GM12891 (cell line): ENCODE measurements around the gene TMEM218.

Source experiments
- DNase-seq: peaks from one replicate; pipeline ENCODE4 v3.0.0; 2011; ENCODE audit warnings: low spot score; ENCODE audit not compliant: insufficient read length
- FAIRE-seq: peaks from 2 replicates; lab custom pipeline; 2011; peaks lifted over from hg19 to GRCh38; lab: Jason Lieb, UNC
- PAX5 ChIP-seq: IDR thresholded peaks from 2 replicates; pipeline ENCODE4 v1.6.1; 2011; ENCODE audit warnings: low read length, moderate library complexity, mild to moderate bottlenecking; ENCODE audit not compliant: insufficient read depth, severe bottlenecking
- POLR2A ChIP-seq: IDR thresholded peaks from 2 replicates; pipeline ENCODE4 v1.6.1; 2011; ENCODE audit warnings: low read depth, low read length, control low read depth
- POLR2AphosphoS5 ChIP-seq: IDR thresholded peaks from 2 replicates; pipeline ENCODE4 v1.6.1; 2011; ENCODE audit warnings: low read depth, low read length, control low read depth
- POU2F2 ChIP-seq: IDR thresholded peaks from 2 replicates; pipeline ENCODE4 v1.6.1; 2011; ENCODE audit warnings: low read depth, mild to moderate bottlenecking, control low read depth, low read length, moderate library complexity
- SPI1 ChIP-seq: IDR thresholded peaks from 2 replicates; pipeline ENCODE4 v1.6.1; 2011; ENCODE audit warnings: low read depth, low read length, control low read depth
- TAF1 ChIP-seq: IDR thresholded peaks from 2 replicates; pipeline ENCODE4 v1.6.1; 2011; ENCODE audit warnings: low read depth, low read length, control low read depth

The TMEM218 gene

GRCh38 chr11:125072961-125073590 lies 38.4 kb downstream of the TMEM218 start:
- FAIRE-seq (no peak), DNase-seq (no peak)
- no peak for TF ChIP-seq SPI1
- no peak for TF ChIP-seq POLR2A
- TF ChIP-seq TAF1: no peak
- no peak for TF ChIP-seq POU2F2
- no peak for TF ChIP-seq PAX5
- no peak for TF ChIP-seq POLR2AphosphoS5

DNA sequence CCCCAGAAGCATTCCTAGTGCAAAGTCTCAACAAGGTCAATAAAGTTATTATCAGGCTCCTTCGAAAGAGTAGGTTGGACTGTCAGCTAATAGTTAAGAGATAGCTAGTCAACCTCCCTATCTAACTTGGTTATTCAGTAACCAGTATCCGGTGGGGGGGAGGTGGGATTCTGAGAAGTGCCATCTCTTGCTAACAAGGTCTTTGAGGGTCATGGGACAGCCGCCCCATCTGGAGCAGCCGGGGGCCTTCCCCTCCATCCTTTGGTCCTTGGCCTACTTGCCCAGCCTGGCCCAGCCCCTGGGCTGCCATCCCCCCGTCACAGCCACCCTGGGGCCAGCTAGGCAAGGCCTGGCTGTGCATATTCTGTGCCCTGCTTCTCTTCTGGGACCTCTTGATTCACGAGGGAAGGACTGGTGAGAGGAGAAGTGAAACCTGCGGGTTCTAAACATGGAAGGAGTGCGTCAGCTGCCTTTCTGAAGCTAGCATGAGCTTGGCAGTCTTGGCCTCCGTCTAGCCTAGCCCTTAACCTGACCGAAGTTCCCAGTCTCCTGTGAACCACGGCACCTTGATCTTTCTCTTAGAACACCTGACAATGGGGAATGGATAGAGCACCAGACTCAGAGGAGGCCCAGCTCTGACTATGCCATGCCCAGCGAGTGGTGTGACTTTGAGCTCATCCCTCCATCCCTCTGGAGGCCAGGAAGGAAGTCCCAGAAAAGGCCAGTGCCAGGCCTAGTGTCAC lies 39.0 kb downstream of the TMEM218 start:
- peak; percentile 95 for FAIRE-seq

DNA sequence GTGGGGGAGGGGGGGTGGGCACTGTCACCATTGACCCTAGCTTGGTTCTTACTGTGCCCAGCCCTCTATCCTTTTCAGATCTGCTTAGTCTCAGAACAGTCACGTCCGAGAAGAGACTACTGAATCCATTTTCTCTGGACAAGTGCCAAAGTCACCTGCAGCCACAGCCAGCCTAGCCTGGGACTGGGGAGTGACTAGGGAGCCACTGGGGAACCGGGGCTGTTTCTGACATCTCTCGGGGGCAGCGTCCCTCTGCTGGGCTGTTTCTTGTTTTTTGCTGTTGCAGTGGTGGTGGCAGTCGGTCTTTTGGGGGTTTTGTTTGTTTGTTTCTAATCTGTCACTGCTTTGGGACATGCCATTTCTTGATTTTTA lies 39.6 kb downstream of the TMEM218 start:
- TF ChIP-seq POU2F2 (no peak), TAF1 (no peak), POLR2AphosphoS5 (no peak), SPI1 (no peak), POLR2A (no peak)
- DNase-seq: no peak
- no peak for FAIRE-seq

More for the DNA sequence above, 39.0 kb downstream of the TMEM218 start:
- TF ChIP-seq PAX5 (no peak), POLR2A (no peak), POLR2AphosphoS5 (no peak), SPI1 (peak; percentile 100), TAF1 (0 out of 2 replicates have a peak, but pooled peaks have one; percentile 11), POU2F2 (peak; percentile 88; the same call in 1 of the 2 replicates)
- DNase-seq: peak; percentile 75

- TF ChIP-seq POLR2AphosphoS5 (no peak), SPI1 (no peak), PAX5 (no peak), POU2F2 (no peak), POLR2A (no peak), TAF1 (no peak)
- FAIRE-seq (peak; percentile 20), DNase-seq (no peak)
Observed at GRCh38 chr11:125071435-125071834, 40.0 kb downstream of the TMEM218 start.

DNA sequence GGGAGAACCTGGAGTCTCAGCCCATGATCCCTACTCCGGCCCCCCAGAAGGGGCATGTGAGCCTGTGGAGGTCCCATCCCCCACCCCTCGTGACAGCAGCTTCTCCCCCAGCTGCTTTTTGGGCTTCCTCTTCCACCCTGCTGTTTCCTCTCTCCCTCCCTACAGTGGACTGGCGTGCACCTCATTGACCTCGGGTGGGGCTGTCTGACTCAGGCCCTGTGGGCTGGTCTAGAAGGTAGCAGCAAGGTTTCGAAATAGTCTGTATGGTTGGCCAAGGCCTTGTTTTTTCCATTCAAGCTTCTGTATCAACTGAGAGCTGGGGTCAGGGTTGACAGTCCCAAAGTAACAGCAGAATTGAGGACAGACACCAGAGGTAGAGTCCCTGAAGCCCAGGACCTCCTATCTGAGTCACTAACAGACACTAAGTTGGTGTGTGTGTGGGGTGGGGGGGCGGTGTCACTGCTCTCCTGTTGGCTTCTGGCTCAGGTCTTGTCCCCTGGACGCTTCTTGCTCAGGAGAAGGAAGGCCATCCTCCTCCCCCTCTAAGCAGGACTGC lies 40.6 kb downstream of the TMEM218 start:
- TF ChIP-seq POLR2AphosphoS5 (no peak), POLR2A (no peak), SPI1 (peak; percentile 45; the same call in 1 of the 2 replicates)
- peak; percentile 85 for FAIRE-seq

DNA sequence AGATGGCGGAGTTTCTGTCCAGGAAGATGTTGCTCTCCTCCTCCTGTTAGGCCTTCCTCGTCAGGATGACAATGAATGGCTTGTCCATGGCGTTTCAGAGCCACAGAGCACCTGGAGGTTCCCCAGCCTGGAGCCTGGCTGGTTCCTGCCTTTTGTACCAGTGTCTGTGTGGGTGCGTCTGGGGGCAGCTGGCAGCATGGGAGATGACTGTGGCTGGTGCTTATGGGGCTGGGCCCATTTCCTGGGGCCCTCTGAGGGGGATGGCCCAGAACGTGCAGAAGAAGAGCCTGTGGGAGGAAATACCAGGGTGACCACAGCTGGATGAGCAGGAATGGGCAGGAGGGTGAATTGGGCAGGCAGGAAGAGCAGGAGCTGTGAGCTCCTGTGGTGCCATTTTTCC lies 41.6 kb downstream of the TMEM218 start:
- peak; percentile 16 for FAIRE-seq
- DNase-seq: no peak
- TF ChIP-seq POU2F2: no peak
- TF ChIP-seq SPI1: no peak
- no peak for TF ChIP-seq TAF1
- no peak for TF ChIP-seq POLR2AphosphoS5

More for the DNA sequence above, 40.6 kb downstream of the TMEM218 start:
- no peak for DNase-seq

DNA sequence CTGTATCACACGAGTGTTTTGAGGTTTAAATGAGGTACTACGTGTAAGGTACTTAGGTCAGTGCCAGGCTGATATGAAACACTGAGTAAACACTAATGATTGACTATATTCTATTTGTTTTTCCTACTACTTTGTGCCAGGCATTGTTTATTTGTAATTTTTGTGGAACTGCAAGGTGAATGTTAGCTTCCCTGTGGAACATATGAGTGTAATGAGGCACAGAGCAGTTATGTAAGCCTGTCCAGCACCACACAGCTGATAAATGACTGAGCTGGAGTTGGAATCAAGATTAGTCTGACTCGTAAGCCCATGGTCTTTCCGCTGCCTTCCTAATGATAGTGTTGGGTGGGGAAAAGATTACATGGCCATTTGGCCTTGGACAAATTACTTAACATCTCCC lies 42.4 kb downstream of the TMEM218 start:
- DNase-seq (no peak), FAIRE-seq (no peak)
- TF ChIP-seq POLR2A (no peak), POU2F2 (no peak), PAX5 (no peak), POLR2AphosphoS5 (no peak), TAF1 (no peak), SPI1 (no peak)

- no peak for TF ChIP-seq PAX5
- no peak for TF ChIP-seq TAF1
- no peak for TF ChIP-seq POLR2A
- TF ChIP-seq POU2F2: no peak
- no peak for TF ChIP-seq POLR2AphosphoS5
- TF ChIP-seq SPI1: no peak
- DNase-seq: no peak
- no peak for FAIRE-seq
Observed at GRCh38 chr11:125068368-125068767, 43.1 kb downstream of the TMEM218 start.

- FAIRE-seq (no peak), DNase-seq (no peak)
- TF ChIP-seq SPI1 (no peak), POU2F2 (no peak), TAF1 (no peak), POLR2AphosphoS5 (no peak), PAX5 (no peak), POLR2A (no peak)
Observed at GRCh38 chr11:125064070-125064469, 47.4 kb downstream of the TMEM218 start.
